Measurements from ENCODE around the gene TEDDM1. TPM values are rescaled to one million over a fixed set of nuclear protein-coding genes. Genes with fewer than 3 reads are reported as not detected.
A peak's percentile ranks its signal among the peaks of the same experiment; 100 is the strongest.

Gene TEDDM1
- total and polyA plus RNA-seq, 2 donors (not counting 3 experiments of a cell fraction or from before 2014, with no cell fraction given) = not detected

- intact Hi-C loops (cut with micrococcal nuclease) = loop anchor here (2.0 to 5.0 kb wide), 4 partner anchors 213 to 1299 kb away; partner anchors contain the start of genes NPL and RGS16
- Histone ChIP-seq H3K79me2 (ENCODE audit: control insufficient read depth, insufficient read depth, low read length) (peaks cover 42% of the 10 kb centered on the region), H3K27ac (ENCODE audit: insufficient read depth, low read depth, low read length) (no peak overlapping the region), H3K9me1 (replicated peaks; ENCODE audit: control insufficient read depth, extremely low read depth, insufficient read depth, low read length) (no peaks in the 10 kb centered on the region), H3K4me3 (replicated peaks in 1 of 3; ENCODE audit: insufficient read depth in 1 of 3, low read depth in 1 of 3, low read length in 3 of 3) (peak overlapping the region; percentile 66 to 90 (median 70)), H3K4me1 (ENCODE audit: control insufficient read depth, extremely low read depth, insufficient read depth, low read length) (peaks cover 4% of the 10 kb centered on the region), H3K4me2 (ENCODE audit: insufficient read depth, low read length) (peak overlapping the region; percentile 54), H3K9me3 (replicated peaks; ENCODE audit: control insufficient read depth, insufficient read depth, low read length) (no peaks in the 10 kb centered on the region), H2AFZ (ENCODE audit: low read depth, low read length) (no peak overlapping the region), H4K20me1 (replicated peaks; ENCODE audit: control insufficient read depth, extremely low read depth, insufficient read depth, low read length) (peaks cover 5% of the 10 kb centered on the region), H3K9ac (replicated peaks; ENCODE audit: extremely low read depth, insufficient read depth, low read length) (peak overlapping the region; percentile 64), H3K27me3 (ENCODE audit: control insufficient read depth in 2 of 2, insufficient read depth in 2 of 2, low read length in 2 of 2) (no peaks in the 10 kb centered on the region), H3K36me3 (ENCODE audit: control insufficient read depth in 2 of 2, extremely low read depth in 1 of 2, insufficient read depth in 2 of 2, low read length in 2 of 2) (peaks cover 27 to 30% of the 10 kb centered on the region in 2 experiments)
- POLR2A ChIA-PET = interaction anchor here (0.5 kb wide), 1 partner anchor 1368 kb away, joined by 4 read pairs; no protein-coding TSS in a partner anchor
- TF ChIP-seq EZH2 (IDR thresholded peaks at IDR 0.05; ENCODE audit: borderline replicate concordance, low read depth, low read length, severe bottlenecking) (no peak), POLR2A (IDR thresholded peaks at IDR 0.05; ENCODE audit: low read depth, low read length) (no peak), JUN (IDR thresholded peaks at IDR 0.05; ENCODE audit: borderline replicate concordance, insufficient read depth, insufficient read length, low read depth) (no peak), POLR2AphosphoS5 (IDR thresholded peaks at IDR 0.05; ENCODE audit: insufficient read depth, low read depth, low read length) (no peak), GATA2 (IDR thresholded peaks at IDR 0.05; ENCODE audit: insufficient read depth, insufficient read length, low read depth, low read length) (no peak), FOS (IDR thresholded peaks at IDR 0.05; ENCODE audit: borderline replicate concordance, insufficient read depth, low read length) (no peak), MYC (IDR thresholded peaks at IDR 0.05; ENCODE audit: low read depth, low read length) (no peak), CTCF (IDR thresholded peaks at IDR 0.05; ENCODE audit: extremely low read depth in 1 of 2, insufficient read depth in 1 of 2, low read depth in 1 of 2, low read length in 2 of 2) (no peak), MAX (IDR thresholded peaks at IDR 0.05; ENCODE audit: insufficient read depth, insufficient read length) (no peak)
- CTCF ChIA-PET = interaction anchor here (3.5 kb wide), 1 partner anchor 246 kb away, joined by 40 read pairs; no protein-coding TSS in a partner anchor
- dilution Hi-C loops (cut with MboI; ENCODE audit: extremely low pct_ligation_motif_present, low sequenced_read_pairs) = no loop called here
- DNase-seq (ENCODE audit: low read depth, low spot score) (peak; percentile 31), FAIRE-seq (peak; percentile 50)
- no TSS peak for BruUV-seq (replicated peaks)
These were observed 10.8 kb downstream of the TEDDM1 start for GRCh38 chr1:182389619-182390047.

Measured in endothelial cell of umbilical vein (primary cell).